ENCODE measurements around the gene ZNF831. TPM values are rescaled to one million over a fixed set of nuclear protein-coding genes. Genes with fewer than 3 reads are reported as not detected.

Gene ZNF831
- total and polyA plus RNA-seq, 10 of the 15 experiments (the other 5 are each of a cell fraction or from before 2014, with no cell fraction given), result 0.01 to 0.97 (median 0.23) TPM

GRCh38 chr20:59232618-59233017 is 69.0 kb downstream of the ZNF831 start:
- no peak for FAIRE-seq
- peaks cover 0 to 3% of the 10 kb centered on the region in 2 experiments; a peak in 1 of 4 replicates for H3K27me3 ChIP-seq (replicated peaks in 1 of 2; ENCODE audit: control insufficient read depth in 2 of 2, insufficient read depth in 2 of 2, low read length in 1 of 2)
- no peak for DNase-seq (ENCODE audit: low read depth, low spot score)
- POLR2A ChIA-PET, result no interaction called here
- no peak for ATAC-seq
- no peaks in the 10 kb centered on the region for H4K20me1 ChIP-seq (ENCODE audit: control insufficient read depth, insufficient read depth)
- H3K4me2 ChIP-seq (ENCODE audit: control insufficient read depth, insufficient read depth), result no peak overlapping the region
- no peak overlapping the region for H3K27ac ChIP-seq (ENCODE audit: control insufficient read depth, insufficient read depth)
- H3K9me3 ChIP-seq (replicated peaks; ENCODE audit: control insufficient read depth, insufficient read depth, low read length), result no peaks in the 10 kb centered on the region
- no peaks in the 10 kb centered on the region for H3K36me3 ChIP-seq (ENCODE audit: control insufficient read depth in 2 of 2, insufficient read depth in 2 of 2, low read length in 1 of 2)
- intact Hi-C loops (cut with micrococcal nuclease; ENCODE audit: unreplicated experiment) (no loop called here), in situ Hi-C loops (cut with MboI) (no loop called here)
- H3K79me2 ChIP-seq (ENCODE audit: control insufficient read depth, insufficient read depth, low read length), result no peaks in the 10 kb centered on the region
- H3K9ac ChIP-seq (ENCODE audit: control insufficient read depth, insufficient read depth, low read length), result no peak overlapping the region
- TF ChIP-seq SMAD5 (IDR thresholded peaks at IDR 0.05; ENCODE audit: low read depth), result no peak
- no peak for TF ChIP-seq MEF2B (IDR thresholded peaks at IDR 0.05; ENCODE audit: partially characterized antibody, poor library complexity, severe bottlenecking)
- no peak for TF ChIP-seq TCF12 (IDR thresholded peaks at IDR 0.05; ENCODE audit: low read depth, low read length)
- TF ChIP-seq, protein P1, sequence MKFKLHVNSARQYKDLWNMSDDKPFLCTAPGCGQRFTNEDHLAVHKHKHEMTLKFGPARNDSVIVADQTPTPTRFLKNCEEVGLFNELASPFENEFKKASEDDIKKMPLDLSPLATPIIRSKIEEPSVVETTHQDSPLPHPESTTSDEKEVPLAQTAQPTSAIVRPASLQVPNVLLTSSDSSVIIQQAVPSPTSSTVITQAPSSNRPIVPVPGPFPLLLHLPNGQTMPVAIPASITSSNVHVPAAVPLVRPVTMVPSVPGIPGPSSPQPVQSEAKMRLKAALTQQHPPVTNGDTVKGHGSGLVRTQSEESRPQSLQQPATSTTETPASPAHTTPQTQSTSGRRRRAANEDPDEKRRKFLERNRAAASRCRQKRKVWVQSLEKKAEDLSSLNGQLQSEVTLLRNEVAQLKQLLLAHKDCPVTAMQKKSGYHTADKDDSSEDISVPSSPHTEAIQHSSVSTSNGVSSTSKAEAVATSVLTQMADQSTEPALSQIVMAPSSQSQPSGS (IDR thresholded peaks at IDR 0.05; ENCODE audit: low read length), result no peak
- TF ChIP-seq RBBP5 (conservative IDR thresholded peaks at IDR 0.05), result no peak
- TF ChIP-seq ESRRA (IDR thresholded peaks at IDR 0.05; ENCODE audit: low read length), result no peak
- TF ChIP-seq JUNB (IDR thresholded peaks at IDR 0.05), result no peak
- TF ChIP-seq IKZF2 (IDR thresholded peaks at IDR 0.05), result no peak
- TF ChIP-seq PBX3 (IDR thresholded peaks at IDR 0.05; ENCODE audit: insufficient replicate concordance, low read depth, low read length), result no peak
- TF ChIP-seq, protein P2, sequence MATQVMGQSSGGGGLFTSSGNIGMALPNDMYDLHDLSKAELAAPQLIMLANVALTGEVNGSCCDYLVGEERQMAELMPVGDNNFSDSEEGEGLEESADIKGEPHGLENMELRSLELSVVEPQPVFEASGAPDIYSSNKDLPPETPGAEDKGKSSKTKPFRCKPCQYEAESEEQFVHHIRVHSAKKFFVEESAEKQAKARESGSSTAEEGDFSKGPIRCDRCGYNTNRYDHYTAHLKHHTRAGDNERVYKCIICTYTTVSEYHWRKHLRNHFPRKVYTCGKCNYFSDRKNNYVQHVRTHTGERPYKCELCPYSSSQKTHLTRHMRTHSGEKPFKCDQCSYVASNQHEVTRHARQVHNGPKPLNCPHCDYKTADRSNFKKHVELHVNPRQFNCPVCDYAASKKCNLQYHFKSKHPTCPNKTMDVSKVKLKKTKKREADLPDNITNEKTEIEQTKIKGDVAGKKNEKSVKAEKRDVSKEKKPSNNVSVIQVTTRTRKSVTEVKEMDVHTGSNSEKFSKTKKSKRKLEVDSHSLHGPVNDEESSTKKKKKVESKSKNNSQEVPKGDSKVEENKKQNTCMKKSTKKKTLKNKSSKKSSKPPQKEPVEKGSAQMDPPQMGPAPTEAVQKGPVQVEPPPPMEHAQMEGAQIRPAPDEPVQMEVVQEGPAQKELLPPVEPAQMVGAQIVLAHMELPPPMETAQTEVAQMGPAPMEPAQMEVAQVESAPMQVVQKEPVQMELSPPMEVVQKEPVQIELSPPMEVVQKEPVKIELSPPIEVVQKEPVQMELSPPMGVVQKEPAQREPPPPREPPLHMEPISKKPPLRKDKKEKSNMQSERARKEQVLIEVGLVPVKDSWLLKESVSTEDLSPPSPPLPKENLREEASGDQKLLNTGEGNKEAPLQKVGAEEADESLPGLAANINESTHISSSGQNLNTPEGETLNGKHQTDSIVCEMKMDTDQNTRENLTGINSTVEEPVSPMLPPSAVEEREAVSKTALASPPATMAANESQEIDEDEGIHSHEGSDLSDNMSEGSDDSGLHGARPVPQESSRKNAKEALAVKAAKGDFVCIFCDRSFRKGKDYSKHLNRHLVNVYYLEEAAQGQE (IDR thresholded peaks at IDR 0.05; ENCODE audit: low read depth, low read length), result no peak
- TF ChIP-seq RFX5 (IDR thresholded peaks at IDR 0.05; ENCODE audit: low read depth, low read length), result no peak
- TF ChIP-seq SKIL (IDR thresholded peaks at IDR 0.05; ENCODE audit: low read depth, poor library complexity, severe bottlenecking), result no peak
- TF ChIP-seq ATF7 (IDR thresholded peaks at IDR 0.05; ENCODE audit: low read depth), result no peak
- no peak overlapping the region for H3K4me3 ChIP-seq
- RAD21 ChIA-PET (ENCODE audit: unreplicated experiment), result no interaction called here
- SMC1A ChIA-PET (ENCODE audit: uncharacterized antibody, unreplicated experiment), result interaction anchor here (1.4 kb wide), 1 partner anchor 365 kb away, joined by 4 read pairs; no protein-coding TSS in a partner anchor
- WGBS (ENCODE audit: insufficient coverage, insufficient replicate concordance, low lambda C conversion rate, missing lambda C conversion rate), result 0% methylated on average over 3 of the region's 3 CpGs
- CTCF ChIA-PET, result no interaction called here
- BruUV-seq (replicated peaks), result no TSS peak
- no peak overlapping the region for H2AFZ ChIP-seq (ENCODE audit: control insufficient read depth, low read depth, low read length)
- H3K4me1 ChIP-seq (ENCODE audit: control insufficient read depth, insufficient read depth, low read length), result no peaks in the 10 kb centered on the region

All from GM12878 (cell line).